Measurements from ENCODE around the gene IKZF1. TPM values are rescaled to one million over a fixed set of nuclear protein-coding genes. Genes with fewer than 3 reads are reported as not detected.

IKZF1 gene
- total and polyA plus RNA-seq, 2 donors = 99.0 to 124 TPM

- Histone ChIP-seq H3K36me3 (ENCODE audit: control insufficient read depth in 2 of 2, insufficient read depth in 2 of 2, low read length in 1 of 2) (peaks cover 3 to 4% of the 10 kb centered on the region in 2 donors), H3K9me3 (ENCODE audit: control insufficient read depth in 2 of 2, insufficient read depth in 1 of 2, low read length in 1 of 2) (no peaks in the 10 kb centered on the region), H3K4me1 (ENCODE audit: control insufficient read depth in 2 of 2, insufficient read depth in 2 of 2, low read length in 2 of 2) (peaks cover 12 to 31% of the 10 kb centered on the region in 2 donors), H3K27ac (ENCODE audit: low read depth in 1 of 2, low read length in 1 of 2) (peak overlapping the region; percentile 88 to 99), H3K27me3 (ENCODE audit: control insufficient read depth in 2 of 2, insufficient read depth in 1 of 2, low read length in 1 of 2) (peaks cover 0 to 7% of the 10 kb centered on the region in 2 donors), H3K4me3 (ENCODE audit: low read length in 2 of 2) (peak overlapping the region; percentile 58 to 91)
- WGBS = under 1% methylated on average over 20 of the region's 20 CpGs
- DNase-seq (ENCODE audit: low read depth in 6 of 9, low spot score in 9 of 9) = peak in 5 of 9 donors; percentile 61 to 88 (median 71)
These were observed 531 bp downstream of the IKZF1 start for GRCh38 chr7:50304911-50305582.

GRCh38 chr7:50305583-50306493 lies 1.3 kb downstream of the IKZF1 start:
- H3K9me3 ChIP-seq (ENCODE audit: control insufficient read depth in 2 of 2, insufficient read depth in 1 of 2, low read length in 1 of 2) = no peaks in the 10 kb centered on the region
- peaks cover 3 to 4% of the 10 kb centered on the region in 2 donors for H3K36me3 ChIP-seq (ENCODE audit: control insufficient read depth in 2 of 2, insufficient read depth in 2 of 2, low read length in 1 of 2)
- peaks cover 0 to 7% of the 10 kb centered on the region in 2 donors for H3K27me3 ChIP-seq (ENCODE audit: control insufficient read depth in 2 of 2, insufficient read depth in 1 of 2, low read length in 1 of 2)
- 3% methylated on average over 11 of the region's 11 CpGs for WGBS
- H3K4me3 ChIP-seq (ENCODE audit: low read length in 2 of 2) = peak overlapping the region; percentile 58 to 91
- DNase-seq (ENCODE audit: low read depth in 6 of 9, low spot score in 9 of 9) = peak in 3 of 9 donors; percentile 46 to 73 (median 56)
- H3K4me1 ChIP-seq (ENCODE audit: control insufficient read depth in 2 of 2, insufficient read depth in 2 of 2, low read length in 2 of 2) = peaks cover 8 to 27% of the 10 kb centered on the region in 2 donors
- peak overlapping the region; percentile 88 to 99 for H3K27ac ChIP-seq (ENCODE audit: low read depth in 1 of 2, low read length in 1 of 2)

- Histone ChIP-seq H3K4me1 (ENCODE audit: control insufficient read depth in 2 of 2, insufficient read depth in 2 of 2, low read length in 2 of 2) (peaks cover 6 to 27% of the 10 kb centered on the region in 2 donors), H3K9me3 (ENCODE audit: control insufficient read depth in 2 of 2, insufficient read depth in 1 of 2, low read length in 1 of 2) (no peaks in the 10 kb centered on the region), H3K27ac (ENCODE audit: low read depth in 1 of 2, low read length in 1 of 2) (peak overlapping the region; percentile 88 to 97), H3K4me3 (ENCODE audit: low read length in 2 of 2) (peak overlapping the region; percentile 58 to 91), H3K27me3 (ENCODE audit: control insufficient read depth in 2 of 2, insufficient read depth in 1 of 2, low read length in 1 of 2) (peaks cover 0 to 7% of the 10 kb centered on the region in 2 donors), H3K36me3 (ENCODE audit: control insufficient read depth in 2 of 2, insufficient read depth in 2 of 2, low read length in 1 of 2) (peaks cover 3 to 4% of the 10 kb centered on the region in 2 donors)
- DNase-seq (ENCODE audit: low read depth in 6 of 9, low spot score in 9 of 9) = peak in 2 of 9 donors; percentile 67 to 80
- WGBS = 5% methylated on average over 10 of the region's 10 CpGs
These were observed 2.2 kb downstream of the IKZF1 start for GRCh38 chr7:50306494-50307367.

- H3K36me3 ChIP-seq (ENCODE audit: control insufficient read depth in 2 of 2, insufficient read depth in 2 of 2, low read length in 1 of 2) = peaks cover 3 to 4% of the 10 kb centered on the region in 2 donors
- 5% methylated on average over 10 of the region's 10 CpGs for WGBS
- peaks cover 0 to 7% of the 10 kb centered on the region in 2 donors for H3K27me3 ChIP-seq (ENCODE audit: control insufficient read depth in 2 of 2, insufficient read depth in 1 of 2, low read length in 1 of 2)
- peaks cover 6 to 32% of the 10 kb centered on the region in 2 donors for H3K4me1 ChIP-seq (ENCODE audit: control insufficient read depth in 2 of 2, insufficient read depth in 2 of 2, low read length in 2 of 2)
- H3K27ac ChIP-seq (ENCODE audit: low read depth in 1 of 2, low read length in 1 of 2) = peak overlapping the region; percentile 88 to 97
- DNase-seq (ENCODE audit: low read depth in 6 of 9, low spot score in 9 of 9) = peak in 6 of 9 donors; percentile 64 to 93 (median 84)
- H3K4me3 ChIP-seq (ENCODE audit: low read length in 2 of 2) = peak overlapping the region; percentile 58 to 91
- no peaks in the 10 kb centered on the region for H3K9me3 ChIP-seq (ENCODE audit: control insufficient read depth in 2 of 2, insufficient read depth in 1 of 2, low read length in 1 of 2)
These were observed 3.0 kb downstream of the IKZF1 start for GRCh38 chr7:50307368-50308032.

GRCh38 chr7:50308203-50308531 lies 3.7 kb downstream of the IKZF1 start:
- Histone ChIP-seq H3K27ac (ENCODE audit: low read depth in 1 of 2, low read length in 1 of 2) (peak overlapping the region; percentile 88 to 97), H3K36me3 (ENCODE audit: control insufficient read depth in 2 of 2, insufficient read depth in 2 of 2, low read length in 1 of 2) (peaks cover 3 to 4% of the 10 kb centered on the region in 2 donors), H3K9me3 (ENCODE audit: control insufficient read depth in 2 of 2, insufficient read depth in 1 of 2, low read length in 1 of 2) (no peaks in the 10 kb centered on the region), H3K27me3 (ENCODE audit: control insufficient read depth in 2 of 2, insufficient read depth in 1 of 2, low read length in 1 of 2) (peaks cover 0 to 4% of the 10 kb centered on the region in 2 donors), H3K4me1 (ENCODE audit: control insufficient read depth in 2 of 2, insufficient read depth in 2 of 2, low read length in 2 of 2) (peaks cover 4 to 28% of the 10 kb centered on the region in 2 donors), H3K4me3 (ENCODE audit: low read length in 2 of 2) (peak overlapping the region; percentile 58 to 91)
- 20% methylated on average over 3 of the region's 3 CpGs for WGBS
- peak in 2 of 9 donors; percentile 46 to 72 for DNase-seq (ENCODE audit: low read depth in 6 of 9, low spot score in 9 of 9)

DNA sequence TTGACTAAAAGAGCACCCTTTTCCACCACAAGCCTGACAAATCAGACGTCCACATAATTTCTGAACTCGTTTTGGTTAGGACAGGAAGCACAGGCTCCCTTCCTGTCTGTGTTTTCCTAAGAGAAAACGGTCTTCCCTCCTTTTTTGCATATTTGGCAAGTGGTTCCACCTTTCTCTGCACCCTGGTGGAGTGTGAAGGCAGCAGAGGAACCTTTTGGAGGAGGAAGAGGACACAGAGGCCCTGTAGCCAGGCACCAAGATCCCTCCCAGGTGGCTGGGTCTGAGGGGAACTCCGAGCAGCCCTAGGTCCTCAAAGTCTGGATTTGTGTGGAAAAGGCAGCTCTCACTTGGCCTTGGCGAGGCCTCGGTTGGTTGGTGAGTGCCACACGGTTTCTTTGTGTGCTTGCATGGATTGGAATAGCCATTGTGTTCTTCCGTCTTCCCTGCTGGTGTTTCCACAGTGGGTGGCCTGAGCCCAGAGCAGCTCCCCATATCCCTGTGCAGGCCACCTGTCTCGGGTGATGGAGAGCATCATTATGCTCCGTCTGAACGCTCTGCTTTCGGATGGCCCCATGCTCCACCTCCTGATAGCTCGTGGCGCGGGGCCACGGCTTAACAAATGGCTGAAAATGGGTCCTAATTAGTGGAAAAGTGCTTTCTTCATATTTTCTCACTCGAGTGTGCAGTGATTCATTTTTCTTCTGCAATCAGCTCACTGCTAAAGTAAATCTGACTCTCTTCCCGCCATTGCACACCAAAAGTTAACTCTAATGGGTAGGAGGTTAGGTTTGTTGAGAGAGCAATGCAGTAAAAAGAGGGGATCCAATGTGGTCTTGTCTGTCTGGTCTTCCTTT lies 4.2 kb downstream of the IKZF1 start:
- peaks cover 3 to 4% of the 10 kb centered on the region in 2 donors for H3K36me3 ChIP-seq (ENCODE audit: control insufficient read depth in 2 of 2, insufficient read depth in 2 of 2, low read length in 1 of 2)
- no peaks in the 10 kb centered on the region for H3K27me3 ChIP-seq (ENCODE audit: control insufficient read depth in 2 of 2, insufficient read depth in 1 of 2, low read length in 1 of 2)
- H3K9me3 ChIP-seq (ENCODE audit: control insufficient read depth in 2 of 2, insufficient read depth in 1 of 2, low read length in 1 of 2) = no peaks in the 10 kb centered on the region
- H3K4me1 ChIP-seq (ENCODE audit: control insufficient read depth in 2 of 2, insufficient read depth in 2 of 2, low read length in 2 of 2) = peaks cover 5 to 29% of the 10 kb centered on the region in 2 donors
- peak overlapping the region; percentile 58 to 91 for H3K4me3 ChIP-seq (ENCODE audit: low read length in 2 of 2)
- DNase-seq (ENCODE audit: low read depth in 6 of 9, low spot score in 9 of 9) = peak in 3 of 9 donors; percentile 43 to 72 (median 55)
- 28% methylated on average over 18 of the region's 18 CpGs for WGBS
- peak overlapping the region; percentile 88 to 97 for H3K27ac ChIP-seq (ENCODE audit: low read depth in 1 of 2, low read length in 1 of 2)

GRCh38 chr7:50309721-50310120 lies 5.2 kb downstream of the IKZF1 start:
- peaks cover 6 to 10% of the 10 kb centered on the region in 2 donors for H3K36me3 ChIP-seq (ENCODE audit: control insufficient read depth in 2 of 2, insufficient read depth in 2 of 2, low read length in 1 of 2)
- H3K27me3 ChIP-seq (ENCODE audit: control insufficient read depth in 2 of 2, insufficient read depth in 1 of 2, low read length in 1 of 2) = no peaks in the 10 kb centered on the region
- H3K27ac ChIP-seq (ENCODE audit: low read depth in 1 of 2, low read length in 1 of 2) = peak overlapping the region; percentile 88 to 97
- peak overlapping the region; percentile 58 to 91 for H3K4me3 ChIP-seq (ENCODE audit: low read length in 2 of 2)
- peak in 1 of 9 donors; percentile 53 for DNase-seq (ENCODE audit: low read depth in 6 of 9, low spot score in 9 of 9)
- H3K9me3 ChIP-seq (ENCODE audit: control insufficient read depth in 2 of 2, insufficient read depth in 1 of 2, low read length in 1 of 2) = no peaks in the 10 kb centered on the region
- WGBS = 17% methylated on average over 3 of the region's 3 CpGs
- H3K4me1 ChIP-seq (ENCODE audit: control insufficient read depth in 2 of 2, insufficient read depth in 2 of 2, low read length in 2 of 2) = peaks cover 14 to 38% of the 10 kb centered on the region in 2 donors

Measured in thymus (tissue), 11 donors.